ENCODE data around the gene RUNX2.

- TF ChIP-seq POLR2A (IDR thresholded peaks at IDR 0.05): no peak
- no peak for TF ChIP-seq CTCF (IDR thresholded peaks at IDR 0.05)
- TF ChIP-seq EP300 (IDR thresholded peaks at IDR 0.05; ENCODE audit: low read depth): no peak
These were observed 241.2 kb downstream of the RUNX2 start for GRCh38 chr6:45569210-45569945.
